Stimulated activated CD4-positive, alpha-beta T cell treated with anti-CD3 and anti-CD28 coated beads, Interleukin-4, amount 100 ng/mL, for 4 hours (primary cell): ENCODE data around the gene MPST.

ENCODE experiments used
- DNase-seq, 2 experiments: peaks; one replicate each; pipeline ENCODE4 v3.0.0-alpha.2; 2020

MPST gene

DNA sequence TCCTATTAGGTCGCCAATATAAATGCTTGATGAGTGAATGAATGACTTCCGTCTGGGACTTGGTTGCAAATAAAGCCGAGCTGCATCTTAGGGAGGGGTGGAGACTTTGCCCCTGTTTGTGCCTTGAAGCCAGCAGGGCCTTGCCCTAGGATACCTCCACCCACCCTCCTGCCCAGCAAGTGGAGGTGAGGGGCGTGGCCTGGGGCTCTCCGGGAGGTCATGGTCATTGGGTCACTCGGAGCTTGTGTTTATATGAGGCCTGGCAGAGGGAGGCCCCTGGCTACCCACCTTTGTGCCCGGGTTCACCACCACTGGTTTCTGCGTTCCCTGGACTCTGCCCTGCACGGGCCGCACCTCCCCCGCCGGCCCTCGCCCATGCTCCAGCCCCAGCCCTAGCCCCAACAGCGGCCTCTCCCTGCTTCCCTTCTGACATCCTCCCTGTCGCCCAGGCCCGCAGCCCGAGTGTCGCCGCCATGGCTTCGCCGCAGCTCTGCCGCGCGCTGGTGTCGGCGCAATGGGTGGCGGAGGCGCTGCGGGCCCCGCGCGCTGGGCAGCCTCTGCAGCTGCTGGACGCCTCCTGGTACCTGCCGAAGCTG, 4.3 kb downstream of the MPST start:
- DNase-seq: no peak

DNA sequence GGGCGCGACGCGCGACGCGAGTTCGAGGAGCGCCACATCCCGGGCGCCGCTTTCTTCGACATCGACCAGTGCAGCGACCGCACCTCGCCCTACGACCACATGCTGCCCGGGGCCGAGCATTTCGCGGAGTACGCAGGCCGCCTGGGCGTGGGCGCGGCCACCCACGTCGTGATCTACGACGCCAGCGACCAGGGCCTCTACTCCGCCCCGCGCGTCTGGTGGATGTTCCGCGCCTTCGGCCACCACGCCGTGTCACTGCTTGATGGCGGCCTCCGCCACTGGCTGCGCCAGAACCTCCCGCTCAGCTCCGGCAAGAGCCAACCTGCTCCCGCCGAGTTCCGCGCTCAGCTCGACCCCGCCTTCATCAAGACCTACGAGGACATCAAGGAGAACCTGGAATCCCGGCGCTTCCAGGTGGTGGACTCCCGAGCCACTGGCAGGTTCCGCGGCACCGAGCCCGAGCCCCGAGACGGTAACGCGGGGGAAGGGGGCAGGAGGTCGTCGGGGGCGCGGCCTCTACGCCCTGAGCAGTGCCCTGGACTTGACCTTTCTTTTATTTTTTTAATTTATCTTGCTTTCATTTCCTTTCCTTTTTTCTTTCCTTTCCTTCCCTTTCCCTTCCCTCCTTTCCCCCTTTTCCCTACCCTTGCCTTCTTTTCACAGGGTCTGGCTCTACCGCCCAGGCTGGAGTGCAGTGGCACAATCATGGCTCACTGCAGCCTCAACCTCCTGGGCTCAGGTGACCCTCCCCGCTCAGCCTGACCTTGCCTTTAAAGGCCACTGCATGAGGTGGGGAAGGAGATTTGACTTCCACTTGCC, 5.0 kb downstream of the MPST start:
- no peak for DNase-seq

DNA sequence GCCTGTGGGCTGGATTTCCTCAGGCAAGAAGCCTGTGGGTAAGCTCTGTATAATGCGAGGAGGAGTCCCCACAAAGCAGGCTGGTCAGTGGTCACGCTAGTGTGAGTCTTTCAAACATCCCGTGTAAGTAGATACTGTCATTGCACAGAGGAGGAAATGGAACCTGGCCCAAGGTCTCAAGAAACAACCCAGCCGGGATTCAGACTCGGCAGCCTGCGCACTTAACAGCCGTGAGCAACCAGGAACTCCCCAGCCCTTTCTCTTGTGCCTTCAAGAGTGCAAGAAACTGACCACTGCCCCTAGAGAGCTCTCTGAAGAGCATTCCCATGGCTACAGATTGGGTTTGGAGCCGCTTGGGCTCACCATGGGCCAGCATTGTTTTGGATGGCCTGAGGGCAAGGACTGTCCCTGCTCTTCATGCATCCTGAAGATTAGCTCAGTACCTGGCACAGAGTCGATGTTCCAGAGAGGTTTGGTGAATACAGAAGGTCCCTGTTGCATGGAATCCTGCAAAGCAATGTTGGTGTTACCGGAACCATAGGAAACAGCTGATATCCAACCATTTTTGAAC, 6.0 kb downstream of the MPST start:
- no peak for DNase-seq

DNA sequence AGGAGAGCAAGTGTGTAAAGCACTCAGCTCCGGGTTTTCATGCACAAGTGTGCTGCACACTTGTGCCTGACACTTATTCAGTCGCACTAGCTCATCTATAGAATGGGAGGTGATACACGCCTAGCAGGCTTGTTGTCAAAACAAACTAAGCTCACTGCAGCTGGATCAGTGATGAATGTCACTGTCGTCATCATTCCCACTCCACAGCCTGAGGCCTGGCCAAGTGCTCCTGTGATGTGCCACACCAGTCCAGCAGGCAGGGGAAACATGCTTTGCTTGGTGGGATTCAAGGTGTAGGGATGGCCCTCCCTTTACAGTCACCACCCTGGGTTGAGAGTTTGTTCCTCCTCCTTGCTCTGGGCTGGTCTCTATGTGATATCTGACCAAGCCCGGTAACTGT, 6.8 kb downstream of the MPST start:
- no peak for DNase-seq

DNA sequence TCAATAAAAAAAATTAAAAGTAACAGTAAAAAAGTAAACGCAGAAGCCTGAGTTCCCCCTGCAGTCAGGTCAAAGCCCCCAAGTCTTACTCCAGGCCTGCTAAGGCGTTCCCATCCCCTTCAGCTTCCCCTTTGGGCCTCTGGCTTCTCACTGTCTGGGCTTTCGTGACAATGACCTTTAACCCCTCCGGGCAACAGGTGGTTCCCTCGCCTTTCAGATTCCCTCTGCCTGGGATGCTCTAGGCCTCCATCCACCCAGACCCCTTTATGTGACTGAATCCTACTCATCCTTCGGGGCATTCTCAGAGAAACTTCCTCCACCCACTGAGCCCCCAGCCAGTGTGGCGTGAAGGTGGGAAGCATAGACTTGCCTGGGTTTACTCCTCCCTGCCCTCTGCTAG, 8.0 kb downstream of the MPST start:
- DNase-seq: no peak

DNA sequence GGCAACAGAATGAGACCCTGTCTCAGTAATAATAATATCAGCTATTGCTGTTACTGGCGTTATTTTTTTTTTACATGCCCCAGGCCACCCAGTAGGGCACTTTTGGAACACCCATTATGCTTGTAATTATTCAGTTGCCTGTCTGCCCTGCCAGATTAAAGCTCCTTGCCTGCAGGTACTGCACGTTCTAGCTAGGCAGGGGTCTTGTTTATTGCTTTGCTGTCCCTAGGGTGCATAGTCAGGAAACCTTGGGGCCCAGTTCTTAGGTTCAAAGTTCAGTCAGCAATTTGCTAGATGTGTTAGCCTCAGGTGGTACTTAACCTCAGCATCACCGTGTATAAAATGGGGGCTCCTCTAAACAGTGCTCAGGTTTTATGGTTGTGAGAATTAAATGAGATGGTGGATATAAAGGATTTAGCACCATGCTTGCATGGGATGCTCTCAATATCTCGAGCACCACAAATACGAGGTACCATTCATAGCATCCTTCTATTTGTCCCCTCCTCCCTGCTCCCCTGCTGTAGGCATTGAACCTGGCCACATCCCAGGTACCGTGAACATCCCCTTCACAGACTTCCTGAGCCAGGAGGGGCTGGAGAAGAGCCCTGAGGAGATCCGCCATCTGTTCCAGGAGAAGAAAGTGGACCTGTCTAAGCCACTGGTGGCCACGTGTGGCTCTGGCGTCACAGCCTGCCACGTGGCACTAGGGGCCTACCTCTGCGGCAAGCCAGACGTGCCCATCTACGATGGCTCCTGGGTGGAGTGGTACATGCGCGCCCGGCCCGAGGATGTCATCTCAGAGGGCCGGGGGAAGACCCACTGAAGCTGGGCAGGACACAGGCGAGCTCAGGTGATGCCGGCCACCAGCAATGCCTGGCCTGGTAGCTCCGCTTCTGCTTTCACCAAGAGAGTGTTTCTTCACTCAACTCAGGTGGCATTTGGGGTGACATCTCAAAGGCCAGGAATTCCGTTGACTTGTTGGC, 9.4 kb downstream of the MPST start:
- DNase-seq: no peak

DNA sequence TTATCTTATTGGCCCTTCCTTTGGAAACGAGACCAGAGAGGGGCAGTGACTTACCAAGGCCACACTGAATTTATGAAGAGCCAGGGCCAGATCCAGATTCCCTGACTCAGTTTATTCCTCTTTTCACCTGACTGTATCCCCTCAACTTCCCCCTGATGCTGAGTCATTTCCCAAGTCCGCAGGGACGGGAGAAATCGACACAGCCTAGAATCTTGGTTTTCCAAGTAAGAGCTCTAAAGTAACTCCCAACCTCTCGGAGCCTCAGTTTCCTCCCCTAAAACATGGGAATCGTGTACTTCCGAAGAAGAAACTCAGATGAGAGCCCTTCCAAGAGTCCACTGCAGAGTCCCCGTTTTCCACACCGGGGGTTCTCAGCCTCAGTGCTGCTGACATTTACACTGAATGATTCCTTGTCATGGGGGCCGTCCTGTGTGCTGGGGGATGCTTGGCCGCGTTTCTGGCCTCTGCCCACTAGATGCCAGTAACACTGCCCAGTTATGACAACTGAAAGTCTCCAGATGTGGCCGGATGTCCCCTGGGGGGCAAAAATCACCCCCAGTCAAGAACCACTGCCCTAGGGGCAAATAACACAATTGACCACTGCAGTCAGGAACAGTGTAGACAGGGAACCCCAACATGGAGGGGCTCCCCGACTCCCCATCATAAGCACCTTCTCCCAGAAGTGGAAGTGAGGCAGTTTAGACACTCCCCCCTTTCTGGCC, 11.2 kb downstream of the MPST start:
- DNase-seq: no peak

DNA sequence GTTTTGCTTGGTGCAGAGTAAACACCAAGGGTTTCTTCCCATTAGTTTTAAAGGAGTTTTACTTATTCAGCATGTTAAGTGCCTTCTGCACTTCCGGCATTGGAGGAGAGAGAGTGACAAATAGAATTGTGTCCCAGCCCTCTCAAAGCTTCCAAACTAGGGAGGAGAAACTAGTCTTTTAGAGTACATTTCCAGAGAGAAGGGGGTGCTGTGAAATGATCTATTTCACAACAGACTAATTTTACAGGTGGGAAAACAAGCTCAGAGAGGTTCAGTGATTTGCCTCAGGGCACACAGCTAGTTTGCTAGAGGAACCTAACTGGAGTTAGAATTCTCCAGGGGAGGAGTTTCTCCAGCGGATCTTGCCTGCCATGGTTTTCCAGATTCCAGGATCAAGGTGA, 12.6 kb downstream of the MPST start:
- DNase-seq: no peak

DNA sequence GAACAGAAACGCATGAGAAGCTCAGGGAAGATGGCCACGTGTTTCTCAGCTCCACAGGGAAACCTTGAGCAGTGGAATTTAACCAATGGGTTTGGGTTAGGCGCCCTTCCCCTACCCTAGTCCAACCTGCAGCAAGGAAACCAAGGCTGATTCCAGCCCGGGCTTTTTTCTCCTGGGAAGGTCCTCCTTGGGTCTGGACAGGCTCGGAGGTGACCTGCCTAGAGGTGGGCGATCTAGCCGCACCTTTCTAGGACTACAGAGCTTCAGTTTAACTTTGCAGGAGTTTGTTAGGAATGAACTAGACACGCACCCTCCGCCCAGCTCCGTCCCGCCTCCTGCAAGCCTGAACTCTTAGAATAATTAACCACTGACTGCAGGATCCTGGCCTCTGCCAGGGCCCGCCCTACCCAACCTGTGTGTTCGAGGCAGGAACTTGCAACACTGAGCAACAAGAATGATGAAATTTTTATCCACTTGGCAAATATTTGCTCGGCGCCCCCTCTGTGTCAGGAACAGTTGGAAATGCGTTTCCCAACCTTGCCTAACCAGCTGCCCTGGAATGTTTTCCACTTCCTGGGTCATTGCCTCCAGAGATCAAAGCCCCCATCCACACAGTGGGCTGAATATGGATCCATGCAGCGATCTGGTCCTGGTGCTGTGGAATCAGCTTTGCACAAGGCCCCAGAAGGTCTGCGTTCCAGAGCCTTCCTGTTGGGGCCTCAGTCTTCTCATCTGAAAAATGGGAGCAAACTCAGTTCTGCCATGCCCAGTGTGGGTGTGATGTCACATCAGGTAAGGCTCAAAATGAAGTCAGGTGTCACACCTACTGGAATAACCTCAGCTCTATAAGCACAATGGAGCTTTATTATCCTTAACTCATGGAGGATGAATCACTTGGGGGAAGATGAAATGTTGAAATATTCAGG, 13.3 kb downstream of the MPST start:
- DNase-seq: no peak

DNA sequence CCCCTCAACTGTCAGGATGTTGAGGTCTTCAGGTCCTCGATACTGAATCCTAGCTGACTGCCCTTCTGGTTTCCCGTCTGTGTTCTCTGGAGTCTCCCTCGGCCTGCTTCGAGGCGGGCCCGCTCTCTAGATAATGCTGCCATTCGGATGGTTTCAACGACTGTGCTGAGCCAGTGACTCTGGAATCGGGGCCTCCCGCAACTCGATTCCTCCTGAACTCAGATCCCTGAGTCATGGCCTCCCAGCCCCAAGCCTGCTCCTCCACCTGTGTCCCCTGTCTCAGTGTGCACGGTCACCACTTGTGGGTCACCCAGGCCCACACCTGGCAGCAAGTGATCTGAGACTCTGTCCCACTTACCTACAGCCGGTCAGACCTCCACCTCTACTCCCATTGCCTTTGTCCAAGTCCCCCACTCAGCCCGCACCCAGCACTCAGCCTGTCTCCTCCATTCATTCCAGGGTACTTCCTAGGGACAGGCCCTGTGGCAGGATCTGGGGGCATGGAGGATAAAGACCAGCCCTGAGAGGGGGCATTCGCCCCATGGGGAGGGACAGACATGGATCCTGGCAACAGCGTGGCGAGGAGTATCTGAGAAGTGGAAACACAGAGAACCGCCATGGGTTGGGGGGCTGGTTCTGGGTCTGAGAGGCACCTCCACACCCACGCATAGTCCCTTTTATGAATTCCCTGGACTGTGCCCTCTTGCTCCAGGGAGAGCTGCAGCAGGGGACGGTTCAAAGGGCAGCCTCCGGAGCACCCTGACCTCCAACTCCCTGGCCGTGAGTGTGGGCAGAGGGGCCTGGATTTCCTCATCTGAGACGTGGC, 14.3 kb downstream of the MPST start:
- no peak for DNase-seq

DNA sequence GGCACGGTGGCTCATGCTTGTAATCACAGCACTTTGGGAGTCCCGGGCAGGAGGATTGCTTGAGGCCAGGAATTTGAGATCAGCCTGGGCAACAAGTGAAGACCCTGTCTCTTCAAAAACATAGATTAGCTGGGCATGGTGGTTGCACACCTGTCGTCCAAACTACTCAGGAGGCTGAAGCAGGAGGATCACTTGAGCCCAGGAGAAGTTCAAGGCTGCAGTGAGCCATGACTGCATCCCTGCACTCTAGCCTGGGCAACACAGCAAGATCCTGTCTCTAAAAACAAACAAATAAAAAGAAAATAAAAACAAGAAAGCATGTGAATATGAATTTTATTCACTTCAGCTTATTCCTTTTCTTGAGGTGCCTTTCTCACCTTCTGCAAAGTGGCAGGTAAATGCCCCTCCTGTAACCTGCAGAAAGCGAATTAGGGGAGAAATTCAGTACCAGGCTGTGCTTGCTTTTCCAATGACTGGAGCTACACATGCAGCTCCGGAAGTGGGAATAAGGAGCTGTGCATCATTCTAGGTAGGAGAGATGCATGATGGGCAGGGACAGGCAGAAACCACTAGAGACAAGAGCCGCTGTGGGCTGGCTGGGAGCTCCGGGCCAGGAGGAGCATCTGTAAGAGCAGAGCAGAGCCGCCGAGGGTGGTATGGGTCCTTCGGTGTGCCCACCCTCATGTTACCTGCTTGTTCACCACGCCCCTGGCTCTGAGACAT, 17.3 kb downstream of the MPST start:
- DNase-seq: no peak

DNA sequence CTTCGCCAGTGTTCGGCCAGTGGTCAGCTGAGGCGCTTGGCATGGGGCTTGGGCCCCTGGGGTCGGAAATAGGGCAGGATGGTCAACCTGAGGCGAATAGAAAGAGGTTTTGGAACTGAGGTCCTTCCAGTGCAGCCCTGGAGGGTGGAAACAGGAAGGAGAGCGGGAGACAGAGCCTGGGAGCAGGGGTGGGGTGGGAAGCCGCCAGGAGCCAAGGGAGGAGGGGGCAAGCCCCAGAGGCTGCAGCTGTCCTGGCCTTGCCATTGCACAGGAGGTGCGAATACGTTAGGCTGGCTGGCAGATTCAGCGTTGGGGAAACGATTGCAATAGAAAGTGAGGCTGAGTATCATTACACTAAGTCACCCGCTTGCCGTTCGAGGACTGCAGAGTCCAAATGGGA, 18.1 kb downstream of the MPST start:
- DNase-seq: no peak

DNA sequence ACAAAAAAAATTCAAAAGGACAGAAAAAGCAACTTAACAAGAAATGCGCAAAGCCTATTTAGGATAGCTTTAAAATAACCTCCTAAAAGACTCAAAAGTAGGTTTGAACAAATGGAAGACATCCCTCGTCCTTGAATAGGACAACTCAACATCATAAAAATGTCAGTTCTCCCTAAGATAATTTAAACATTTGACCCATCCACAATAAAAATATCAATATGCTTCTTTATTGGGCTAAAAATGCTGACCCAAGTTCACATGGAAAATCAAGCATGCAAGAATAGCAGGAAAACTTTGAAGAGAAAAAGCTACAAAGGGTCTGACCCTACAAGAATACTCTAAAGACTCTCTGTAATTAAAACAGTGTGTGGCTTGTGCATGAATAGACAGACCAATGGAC, 19.9 kb downstream of the MPST start:
- no peak for DNase-seq

DNA sequence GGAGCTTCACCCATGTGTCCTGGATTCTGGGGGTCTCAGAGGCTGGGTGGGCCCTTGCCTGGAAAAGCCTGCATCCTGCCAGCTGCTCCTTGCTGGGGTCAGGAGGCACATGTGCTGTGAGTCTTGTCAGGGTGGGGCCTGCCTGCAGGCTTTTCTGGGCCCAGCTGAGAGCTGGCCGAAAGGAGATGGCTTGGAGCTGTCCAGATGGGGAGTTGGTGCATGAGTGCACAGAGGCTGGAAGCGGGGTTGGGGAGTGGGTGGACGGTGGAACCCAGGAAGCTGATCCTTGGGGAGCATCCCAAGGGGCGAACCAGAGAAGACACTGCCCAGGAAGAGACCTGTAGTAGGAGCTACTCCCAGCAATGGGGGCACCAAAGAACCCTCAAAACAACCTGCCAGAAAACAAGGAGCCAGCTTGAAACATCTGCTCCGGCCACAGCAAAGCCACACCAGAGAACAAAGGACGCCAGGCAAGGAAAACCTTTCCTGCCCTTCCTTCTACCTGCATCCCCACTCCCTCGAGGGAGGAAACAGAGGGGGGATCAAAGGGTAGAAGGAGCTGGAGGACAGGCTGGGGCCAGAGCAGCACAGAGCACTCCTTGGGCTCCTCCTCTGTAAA, 23.8 kb downstream of the MPST start:
- no peak for DNase-seq

DNA sequence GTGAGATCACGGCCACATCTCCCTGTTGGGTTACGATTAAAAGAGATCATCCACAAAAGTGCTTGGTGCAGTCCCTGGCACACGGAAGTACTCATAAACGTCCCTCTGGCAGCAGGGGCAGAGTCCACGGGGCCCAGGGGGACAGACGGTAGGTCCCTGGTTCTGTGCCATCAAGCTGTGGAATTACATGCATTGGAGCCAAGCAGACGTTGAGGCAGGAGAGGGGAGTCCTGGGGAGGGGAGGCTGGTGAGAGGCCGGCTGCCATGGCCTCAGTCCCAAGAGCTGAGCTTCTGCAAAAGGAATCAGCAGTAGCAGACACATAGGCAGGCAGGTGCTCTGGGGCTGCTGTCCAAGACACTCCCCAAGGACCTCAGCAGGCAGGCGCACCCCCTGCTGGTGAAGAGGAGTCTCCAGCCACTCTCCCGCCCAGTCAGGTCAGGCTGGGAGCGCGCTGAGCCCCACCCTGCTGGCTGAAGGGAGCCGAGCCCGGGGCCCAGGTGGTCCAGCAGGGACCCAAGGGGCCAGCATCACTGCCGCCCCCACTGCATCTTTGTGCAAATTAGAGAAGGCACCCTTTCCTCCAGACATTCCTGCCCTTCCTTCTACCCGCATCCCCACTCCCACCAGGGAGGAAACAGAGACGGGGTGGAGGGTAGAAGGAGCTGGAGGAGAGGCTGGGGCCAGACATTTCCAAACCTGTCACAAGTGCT, 24.4 kb downstream of the MPST start:
- DNase-seq: peak; percentile 28 to 50

DNA sequence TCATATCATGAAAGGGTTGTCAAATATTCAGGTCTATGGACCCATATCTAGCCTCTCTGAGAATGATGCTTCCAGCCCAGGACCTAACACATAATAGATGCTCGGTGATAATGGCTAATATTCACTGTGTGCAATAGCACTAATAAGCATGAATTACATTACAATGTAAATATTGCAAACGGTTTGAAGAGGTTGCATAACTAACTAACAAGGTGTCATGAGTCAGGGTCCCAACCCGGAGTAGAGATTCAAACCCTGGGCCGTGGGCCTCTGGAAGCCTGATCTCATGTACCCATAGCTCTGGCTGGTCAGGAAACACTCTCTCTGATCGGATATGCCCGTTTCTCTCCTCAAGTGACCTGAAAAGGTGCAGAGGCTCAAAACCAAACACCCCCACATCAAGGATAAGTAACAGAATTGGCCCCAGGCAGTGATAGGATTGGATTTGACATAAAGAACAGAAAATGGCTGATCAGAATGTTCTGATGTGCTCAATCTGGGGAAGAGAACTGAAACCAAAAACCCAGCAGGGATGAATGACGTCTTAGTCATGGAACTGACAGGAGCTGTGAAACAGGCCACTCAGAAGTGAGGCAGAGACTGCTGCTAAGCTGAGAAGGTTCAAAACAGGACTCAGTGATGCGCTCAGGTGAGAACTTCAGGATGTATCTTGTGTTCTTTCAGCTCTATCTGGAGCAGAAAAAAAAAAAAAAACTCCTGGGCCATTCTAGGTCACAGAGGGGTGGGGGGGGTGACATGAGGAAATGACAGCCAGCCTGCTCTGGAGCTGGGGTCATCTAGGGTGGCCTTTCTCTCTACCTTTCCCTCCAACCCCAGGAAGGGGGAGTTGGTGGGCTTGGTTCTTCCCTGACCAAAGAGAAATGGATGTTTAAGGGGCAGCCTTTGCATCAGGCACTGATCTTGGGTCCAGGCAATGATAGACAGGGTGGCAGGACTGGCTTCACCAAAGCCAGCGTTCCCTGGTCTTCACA, 25.4 kb downstream of the MPST start:
- no peak for DNase-seq

DNA sequence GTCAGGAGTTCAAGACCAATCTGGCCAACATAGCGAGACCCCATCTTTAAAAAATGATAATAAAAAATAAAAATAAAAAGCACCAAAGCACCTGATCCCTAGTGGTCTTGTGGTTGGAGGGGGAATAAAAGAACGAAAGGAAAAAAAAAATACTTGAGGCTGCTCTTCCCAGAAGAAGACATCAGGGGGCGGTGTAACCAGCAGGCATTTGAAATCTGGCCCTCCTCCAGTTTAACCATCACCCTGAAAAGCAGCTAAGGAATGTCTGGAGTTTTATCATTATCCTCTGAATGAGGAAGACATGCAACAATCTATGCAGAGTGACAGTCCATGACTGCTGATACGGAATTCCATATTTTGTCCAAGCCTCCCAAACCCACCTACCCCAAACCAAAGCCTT, 26.4 kb downstream of the MPST start:
- DNase-seq: no peak
